Sigmoid colon (tissue), 7 donors: ENCODE measurements around the gene LCOR. TPM values are rescaled to one million over a fixed set of nuclear protein-coding genes. Genes with fewer than 3 reads are reported as not detected.

Experiments
- DNase-seq: peaks from one replicate; pipeline ENCODE4 v3.0.0-alpha.2; 2019
- H3K27ac ChIP-seq, 4 donors: fragments of 200-600 bp; sonication (generic); one replicate each; pipeline ENCODE4 v1.5.1; 2016 to 2019; ENCODE audit warnings: mild to moderate bottlenecking in 1 of 4
- H3K27me3 ChIP-seq, 3 donors: fragments of 200-600 bp; sonication (generic); one replicate each; pipeline ENCODE4 v1.5.1; 2019; ENCODE audit warnings: mild to moderate bottlenecking in 1 of 3
- H3K36me3 ChIP-seq, 4 donors: fragments of 200-600 bp; sonication (generic); one replicate each; pipeline ENCODE4 v1.5.1; 2016 to 2019
- H3K4me1 ChIP-seq, 4 donors: fragments of 200-600 bp; sonication (generic); one replicate each; pipeline ENCODE4 v1.5.1; 2017 to 2019
- H3K4me3 ChIP-seq, 4 donors: fragments of 200-600 bp; sonication (generic); one replicate each; pipeline ENCODE4 v1.5.1; 2017 to 2019; ENCODE audit warnings: mild to moderate bottlenecking in 2 of 4, moderate library complexity in 1 of 4
- H3K9me3 ChIP-seq, 4 donors: fragments of 200-600 bp in 3 of 4; sonication (generic) in 3 of 4; one replicate each; pipeline versions ENCODE4 v1.5.1 to v1.6.1; 2013 to 2019
- EP300 ChIP-seq, 4 donors: sonication (generic); formaldehyde crosslinking; IDR thresholded peaks; one replicate each; pipeline ENCODE4 v1.6.1; 2017; ENCODE audit warnings: antibody characterized with exemption in 4 of 4
- POLR2A ChIP-seq, 2 donors: fragments of 450-650 bp; IDR thresholded peaks; one replicate each; pipeline ENCODE4 v1.6.1; 2016; ENCODE audit warnings: antibody characterized with exemption in 2 of 2, mild to moderate bottlenecking in 2 of 2, moderate library complexity in 2 of 2
- POLR2AphosphoS5 ChIP-seq, 4 donors: sonication (generic); formaldehyde crosslinking; IDR thresholded peaks; one replicate each; pipeline ENCODE4 v1.6.1; 2017; ENCODE audit warnings: antibody characterized with exemption in 4 of 4
- WGBS, 2 donors: extraction: QIAGEN DNeasy Blood & Tissue Kit; methylation state at CpG; one replicate each; pipeline ENCODE4 v1.1.7; 2013; 5-methylcytosine and 5-hydroxymethylcytosine counted together
- intact Hi-C: fragments of 100-400 bp; cut with DNase I; formaldehyde crosslinking; loops from one replicate; pipeline ENCODE4 v1.15.1; 2023
- polyA plus RNA-seq, 3 donors: library from polyadenylated mRNA; stranded (reverse); fragments of 200-250 nt; gene quantifications; one replicate each; pipeline ENCODE4 v1.2.3, GENCODE V29; 2013
- total RNA-seq, 4 donors: library from RNA; depleted of rRNA; stranded (reverse); fragments of >200 nt; gene quantifications; one replicate each; pipeline ENCODE4 v1.1.0, GENCODE V29; 2016
- TF ChIP-seq, protein P1 (sequence below), 4 experiments: fragments of 450-650 bp in 3 of 4; fragments of 200-600 bp in 1 of 4; IDR thresholded peaks; one replicate each; pipeline ENCODE4 v1.5.1; 2016 to 2019; ENCODE audit warnings: antibody characterized with exemption in 4 of 4, mild to moderate bottlenecking in 3 of 4, moderate library complexity in 2 of 4
- donor health status: healthy with polysubstance abuse.
- donor health status: Bipolar disorder and iron deficiency.
- donor health status: healthy.

The LCOR gene
- total and polyA plus RNA-seq, 7 donors, result 8.4 to 270 (median 19.6) TPM

DNA sequence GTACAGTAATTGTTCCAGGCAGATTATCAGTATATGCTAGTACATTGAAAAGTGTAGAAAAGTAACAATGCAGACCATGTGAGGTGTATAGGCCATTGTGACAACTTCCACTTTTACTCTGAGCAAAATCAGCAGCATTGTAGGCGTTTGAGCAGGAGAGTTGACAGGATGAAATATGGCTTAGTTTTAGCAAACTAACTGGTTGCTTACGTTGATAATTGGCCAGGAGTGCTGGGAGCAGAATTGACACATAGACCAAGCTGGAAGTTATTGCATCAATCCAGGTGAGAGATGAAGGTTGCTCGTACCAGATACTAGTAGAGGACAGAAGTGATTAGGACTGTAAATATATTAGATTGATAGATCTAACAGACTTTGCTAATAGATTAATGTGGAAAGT is 46.0 kb downstream of the LCOR start:
- Histone ChIP-seq H3K27me3 (no peaks in the 10 kb centered on the region), H3K4me3 (no peak overlapping the region), H3K9me3 (no peaks in the 10 kb centered on the region), H3K36me3 (no peaks in the 10 kb centered on the region), H3K27ac (no peak overlapping the region), H3K4me1 (peaks cover 0 to 40% (median 28%) of the 10 kb centered on the region in 4 donors)
- no peak for DNase-seq
- WGBS, 2 donors, result 37 to 65% methylated on average over 3 of the region's 3 CpGs
- TF ChIP-seq EP300 (IDR thresholded peaks at IDR 0.05) (no peak), POLR2AphosphoS5 (IDR thresholded peaks at IDR 0.05) (no peak), POLR2A (IDR thresholded peaks at IDR 0.05) (no peak)
- TF ChIP-seq, protein P1, sequence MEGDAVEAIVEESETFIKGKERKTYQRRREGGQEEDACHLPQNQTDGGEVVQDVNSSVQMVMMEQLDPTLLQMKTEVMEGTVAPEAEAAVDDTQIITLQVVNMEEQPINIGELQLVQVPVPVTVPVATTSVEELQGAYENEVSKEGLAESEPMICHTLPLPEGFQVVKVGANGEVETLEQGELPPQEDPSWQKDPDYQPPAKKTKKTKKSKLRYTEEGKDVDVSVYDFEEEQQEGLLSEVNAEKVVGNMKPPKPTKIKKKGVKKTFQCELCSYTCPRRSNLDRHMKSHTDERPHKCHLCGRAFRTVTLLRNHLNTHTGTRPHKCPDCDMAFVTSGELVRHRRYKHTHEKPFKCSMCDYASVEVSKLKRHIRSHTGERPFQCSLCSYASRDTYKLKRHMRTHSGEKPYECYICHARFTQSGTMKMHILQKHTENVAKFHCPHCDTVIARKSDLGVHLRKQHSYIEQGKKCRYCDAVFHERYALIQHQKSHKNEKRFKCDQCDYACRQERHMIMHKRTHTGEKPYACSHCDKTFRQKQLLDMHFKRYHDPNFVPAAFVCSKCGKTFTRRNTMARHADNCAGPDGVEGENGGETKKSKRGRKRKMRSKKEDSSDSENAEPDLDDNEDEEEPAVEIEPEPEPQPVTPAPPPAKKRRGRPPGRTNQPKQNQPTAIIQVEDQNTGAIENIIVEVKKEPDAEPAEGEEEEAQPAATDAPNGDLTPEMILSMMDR (IDR thresholded peaks at IDR 0.05), result no peak
- intact Hi-C loops, result no loop called here

DNA sequence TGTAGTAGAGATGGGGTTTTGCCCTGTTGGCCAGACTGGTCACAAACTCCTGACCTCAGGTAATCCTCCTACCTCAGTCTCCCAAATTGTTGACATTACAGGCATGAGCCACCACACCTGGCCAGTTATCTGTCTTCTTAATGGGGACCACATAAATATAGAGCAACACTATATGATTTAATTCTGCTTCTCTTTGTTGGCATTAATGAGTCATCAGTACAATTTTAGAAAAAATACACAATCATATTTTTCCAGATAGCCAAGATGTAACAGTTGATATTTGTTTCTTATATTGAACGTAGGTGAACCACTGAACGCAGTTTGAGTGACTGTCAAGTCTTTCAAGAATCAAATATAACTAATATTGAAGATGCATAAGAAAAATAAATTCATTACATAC is 48.5 kb downstream of the LCOR start:
- intact Hi-C loops, result no loop called here
- no peaks in the 10 kb centered on the region for H3K9me3 ChIP-seq

DNA sequence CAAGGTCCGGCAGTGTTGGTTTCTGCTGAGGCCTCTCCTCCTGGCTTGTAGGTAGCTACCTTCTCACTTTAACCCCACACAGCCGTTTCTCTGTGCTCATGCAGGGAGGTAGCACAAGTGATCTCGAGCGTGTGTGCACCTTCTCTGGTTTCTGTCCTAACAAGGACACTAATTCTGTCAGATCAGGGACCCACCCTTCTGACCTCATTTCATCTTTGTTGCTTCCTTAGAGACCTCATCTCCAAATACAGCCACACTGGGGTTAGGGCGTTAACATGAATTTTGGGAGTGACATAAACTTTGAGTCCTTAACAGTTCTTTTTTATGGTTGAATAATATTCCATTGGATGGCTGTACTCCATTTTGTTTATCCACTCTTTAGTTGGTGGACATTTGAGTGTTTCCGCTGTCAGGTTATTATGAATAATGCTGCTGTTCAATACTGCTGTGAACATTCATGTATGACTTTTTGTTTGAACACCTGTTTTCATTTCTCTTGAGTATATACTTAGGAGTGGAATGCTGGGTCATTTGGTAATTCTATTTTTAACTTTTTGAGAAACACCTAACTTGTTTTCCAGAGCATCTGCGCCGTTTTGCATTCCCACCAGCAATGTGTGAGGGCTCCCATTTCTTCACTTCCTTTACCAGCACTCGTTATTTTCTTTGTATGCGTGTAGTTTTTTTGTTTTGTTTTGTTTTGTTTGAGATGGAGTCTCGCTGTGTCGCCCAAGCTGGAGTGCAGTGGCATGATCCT is 57.5 kb downstream of the LCOR start:
- intact Hi-C loops, result no loop called here
- H3K36me3 ChIP-seq, result no peaks in the 10 kb centered on the region
- H3K9me3 ChIP-seq, result no peaks in the 10 kb centered on the region
- H3K27ac ChIP-seq, result no peak overlapping the region
- no peak overlapping the region for H3K4me3 ChIP-seq
- no peak for DNase-seq
- TF ChIP-seq POLR2AphosphoS5 (IDR thresholded peaks at IDR 0.05) (no peak), POLR2A (IDR thresholded peaks at IDR 0.05) (no peak), EP300 (IDR thresholded peaks at IDR 0.05) (no peak)
- TF ChIP-seq, protein P1 (IDR thresholded peaks at IDR 0.05), result no peak
- peaks cover 0 to 15% (median 10%) of the 10 kb centered on the region in 4 donors for H3K4me1 ChIP-seq
- WGBS, 2 donors, result 91 to 94% methylated on average over 12 of the region's 12 CpGs
- H3K27me3 ChIP-seq, result no peaks in the 10 kb centered on the region

More for the DNA sequence above, 48.5 kb downstream of the LCOR start:
- no peak for DNase-seq
- peaks cover 0 to 55% (median 35%) of the 10 kb centered on the region in 4 donors for H3K4me1 ChIP-seq
- TF ChIP-seq, protein P1 (IDR thresholded peaks at IDR 0.05), result no peak
- no peak for TF ChIP-seq POLR2A (IDR thresholded peaks at IDR 0.05)
- TF ChIP-seq POLR2AphosphoS5 (IDR thresholded peaks at IDR 0.05), result no peak
- TF ChIP-seq EP300 (IDR thresholded peaks at IDR 0.05), result no peak
- no peaks in the 10 kb centered on the region for H3K36me3 ChIP-seq
- no peak overlapping the region for H3K27ac ChIP-seq
- H3K4me3 ChIP-seq, result no peak overlapping the region
- 96 to 97% methylated on average over 2 of the region's 2 CpGs for WGBS, 2 donors
- no peaks in the 10 kb centered on the region for H3K27me3 ChIP-seq

DNA sequence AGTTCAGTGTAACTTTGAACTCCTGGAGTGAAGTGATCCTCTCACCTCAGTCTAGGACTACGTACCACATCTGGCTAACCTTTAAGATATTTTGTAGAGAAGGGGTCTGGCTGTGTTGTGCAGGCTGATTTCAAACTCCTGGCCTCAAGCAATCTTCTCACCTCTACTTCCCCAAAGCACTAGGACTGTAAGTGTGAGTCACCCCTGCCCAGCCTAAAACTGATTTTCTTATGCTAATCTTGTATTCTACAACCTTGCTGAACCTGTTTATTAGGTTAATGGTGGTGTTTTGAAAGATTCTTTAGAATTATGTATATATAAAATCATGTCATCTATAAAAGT is 58.0 kb downstream of the LCOR start:
- WGBS, 2 donors, result 90 to 92% methylated on average over 1 of the region's 1 CpG
- H3K9me3 ChIP-seq, result no peaks in the 10 kb centered on the region
- no peaks in the 10 kb centered on the region for H3K27me3 ChIP-seq
- DNase-seq, result no peak
- no peak for TF ChIP-seq POLR2AphosphoS5 (IDR thresholded peaks at IDR 0.05)
- TF ChIP-seq POLR2A (IDR thresholded peaks at IDR 0.05), result no peak
- TF ChIP-seq, protein P1 (IDR thresholded peaks at IDR 0.05), result no peak
- no peak for TF ChIP-seq EP300 (IDR thresholded peaks at IDR 0.05)
- H3K27ac ChIP-seq, result no peak overlapping the region
- H3K36me3 ChIP-seq, result no peaks in the 10 kb centered on the region
- H3K4me3 ChIP-seq, result no peak overlapping the region
- intact Hi-C loops, result no loop called here
- H3K4me1 ChIP-seq, result peaks cover 0 to 14% (median 9%) of the 10 kb centered on the region in 4 donors
